Glutamatergic neuron (in vitro differentiated cells): ENCODE data around the gene C4orf50. TPM values are rescaled to one million over a fixed set of nuclear protein-coding genes. Genes with fewer than 3 reads are reported as not detected.

ENCODE experiments used
- DNase-seq: peaks from one replicate; pipeline ENCODE4 v3.0.0; 2022
- H3K27ac Mint-ChIP-seq: one replicate; pipeline ENCODE4 v1.8.0; 2020; ENCODE audit warnings: mild to moderate bottlenecking, mixed read lengths, inconsistent platforms; ENCODE audit not compliant: unreplicated experiment
- H3K27me3 Mint-ChIP-seq: one replicate; pipeline ENCODE4 v1.8.0; 2020; ENCODE audit warnings: mild to moderate bottlenecking, moderate library complexity, mixed read lengths, inconsistent platforms; ENCODE audit not compliant: unreplicated experiment
- H3K36me3 Mint-ChIP-seq: one replicate; pipeline ENCODE4 v1.8.0; 2020; ENCODE audit warnings: mild to moderate bottlenecking, mixed read lengths, inconsistent platforms; ENCODE audit not compliant: unreplicated experiment
- H3K4me1 Mint-ChIP-seq: one replicate; pipeline ENCODE4 v1.8.0; 2020; ENCODE audit warnings: mild to moderate bottlenecking, low read depth, mixed read lengths, inconsistent platforms; ENCODE audit not compliant: unreplicated experiment
- H3K4me3 Mint-ChIP-seq: one replicate; pipeline ENCODE4 v1.8.0; 2020; ENCODE audit warnings: mild to moderate bottlenecking, mixed read lengths, inconsistent platforms; ENCODE audit not compliant: unreplicated experiment
- H3K9me3 Mint-ChIP-seq: one replicate; pipeline ENCODE4 v1.8.0; 2020; ENCODE audit warnings: mild to moderate bottlenecking, moderate library complexity, mixed read lengths, inconsistent platforms; ENCODE audit not compliant: unreplicated experiment
- total RNA-seq: library from RNA; stranded (reverse); fragmentation: NEBNext Ultra II Directional; extraction: Animal tissue kit (Norgen Biotek cat#: 25700); gene quantifications from one replicate; pipeline ENCODE4 v1.2.1, GENCODE V29; 2021; ENCODE audit not compliant: unreplicated experiment
- TF ChIP-seq, protein P1 (sequence below): fragments of 200-600 bp; sonication (generic); IDR thresholded peaks from one replicate; pipeline ENCODE4 v1.5.0; 2021; ENCODE audit not compliant: partially characterized antibody, unreplicated experiment

The C4orf50 gene
- total RNA-seq, 1 donor from 2014 or later, result 0.56 TPM

DNA sequence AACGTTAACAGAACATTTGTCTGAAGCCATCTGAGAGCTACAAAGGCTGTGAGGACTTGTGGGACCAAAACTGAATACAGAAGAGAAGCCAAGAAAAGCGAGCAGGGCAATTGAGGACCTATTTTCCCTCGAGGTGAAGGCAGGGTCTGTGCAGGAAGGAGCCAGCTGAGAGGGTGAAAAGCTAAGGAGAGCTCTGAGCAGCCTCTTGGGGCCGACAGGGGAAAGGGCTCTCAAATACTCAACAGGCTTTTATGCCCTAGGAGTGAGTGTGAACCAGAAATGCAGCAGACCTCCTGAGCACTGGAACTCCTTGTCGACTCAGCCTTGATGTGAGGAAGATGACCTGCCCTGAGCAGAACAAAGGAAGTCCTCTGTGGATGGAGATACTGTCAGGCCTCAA, 54.2 kb downstream of the C4orf50 start:
- Mint-ChIP-seq H3K4me3 (peak overlapping the region; percentile 17), H3K4me1 (peaks cover 33% of the 10 kb centered on the region), H3K9me3 (peaks cover 8% of the 10 kb centered on the region), H3K27me3 (peaks cover 4% of the 10 kb centered on the region), H3K27ac (peak overlapping the region; percentile 65), H3K36me3 (no peaks in the 10 kb centered on the region)
- TF ChIP-seq, protein P1, sequence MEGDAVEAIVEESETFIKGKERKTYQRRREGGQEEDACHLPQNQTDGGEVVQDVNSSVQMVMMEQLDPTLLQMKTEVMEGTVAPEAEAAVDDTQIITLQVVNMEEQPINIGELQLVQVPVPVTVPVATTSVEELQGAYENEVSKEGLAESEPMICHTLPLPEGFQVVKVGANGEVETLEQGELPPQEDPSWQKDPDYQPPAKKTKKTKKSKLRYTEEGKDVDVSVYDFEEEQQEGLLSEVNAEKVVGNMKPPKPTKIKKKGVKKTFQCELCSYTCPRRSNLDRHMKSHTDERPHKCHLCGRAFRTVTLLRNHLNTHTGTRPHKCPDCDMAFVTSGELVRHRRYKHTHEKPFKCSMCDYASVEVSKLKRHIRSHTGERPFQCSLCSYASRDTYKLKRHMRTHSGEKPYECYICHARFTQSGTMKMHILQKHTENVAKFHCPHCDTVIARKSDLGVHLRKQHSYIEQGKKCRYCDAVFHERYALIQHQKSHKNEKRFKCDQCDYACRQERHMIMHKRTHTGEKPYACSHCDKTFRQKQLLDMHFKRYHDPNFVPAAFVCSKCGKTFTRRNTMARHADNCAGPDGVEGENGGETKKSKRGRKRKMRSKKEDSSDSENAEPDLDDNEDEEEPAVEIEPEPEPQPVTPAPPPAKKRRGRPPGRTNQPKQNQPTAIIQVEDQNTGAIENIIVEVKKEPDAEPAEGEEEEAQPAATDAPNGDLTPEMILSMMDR, result no peak
- DNase-seq, result no peak

DNA sequence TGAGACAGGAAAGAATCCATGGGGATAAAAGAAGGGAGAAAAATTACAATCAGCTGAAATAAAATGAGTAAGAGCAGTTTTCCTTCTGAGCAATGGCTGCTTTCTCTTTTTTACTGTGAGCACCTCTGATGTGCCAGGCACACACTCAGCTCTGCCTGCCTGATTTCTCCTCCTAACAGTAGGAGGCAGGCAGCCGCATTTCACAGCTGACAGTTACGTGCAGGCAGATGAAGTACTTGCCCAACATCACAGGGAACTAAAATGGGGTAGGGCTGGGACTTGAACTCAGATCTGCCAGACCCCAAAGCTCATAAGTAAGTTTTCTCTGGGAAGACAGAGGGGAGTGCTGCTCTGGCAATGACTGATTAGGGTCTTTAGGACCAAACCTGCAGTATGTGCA, 54.6 kb downstream of the C4orf50 start:
- DNase-seq, result no peak
- Mint-ChIP-seq H3K27me3 (peaks cover 4% of the 10 kb centered on the region), H3K9me3 (peaks cover 7% of the 10 kb centered on the region), H3K36me3 (no peaks in the 10 kb centered on the region), H3K4me1 (peaks cover 36% of the 10 kb centered on the region), H3K27ac (peak overlapping the region; percentile 65), H3K4me3 (peak overlapping the region; percentile 17)
- TF ChIP-seq, protein P1, result no peak

DNA sequence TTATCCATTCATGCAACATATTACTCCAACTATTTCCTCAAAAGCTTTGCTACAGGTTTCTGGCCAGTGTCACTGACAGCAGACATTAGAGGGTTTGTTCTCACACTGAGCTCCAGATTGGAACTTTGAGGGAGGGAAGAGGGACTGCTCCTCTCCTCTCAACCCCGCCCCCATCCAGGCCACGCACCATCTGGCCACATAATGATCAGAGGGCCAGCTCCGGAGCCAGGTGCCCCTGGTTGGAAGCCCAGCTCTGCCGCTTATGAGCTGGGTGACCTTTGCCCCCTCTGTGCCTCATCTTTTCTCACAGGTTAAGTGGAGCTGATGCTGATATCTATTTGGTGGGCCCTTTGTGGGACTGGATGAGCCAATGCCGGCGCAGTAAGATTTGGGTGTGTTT, 55.8 kb downstream of the C4orf50 start:
- Mint-ChIP-seq H3K36me3 (no peaks in the 10 kb centered on the region), H3K27ac (peak overlapping the region; percentile 92), H3K27me3 (peaks cover 4% of the 10 kb centered on the region), H3K4me3 (peak overlapping the region; percentile 34), H3K4me1 (peaks cover 39% of the 10 kb centered on the region), H3K9me3 (peaks cover 6% of the 10 kb centered on the region)
- TF ChIP-seq, protein P1, result no peak
- peak; percentile 71 for DNase-seq

DNA sequence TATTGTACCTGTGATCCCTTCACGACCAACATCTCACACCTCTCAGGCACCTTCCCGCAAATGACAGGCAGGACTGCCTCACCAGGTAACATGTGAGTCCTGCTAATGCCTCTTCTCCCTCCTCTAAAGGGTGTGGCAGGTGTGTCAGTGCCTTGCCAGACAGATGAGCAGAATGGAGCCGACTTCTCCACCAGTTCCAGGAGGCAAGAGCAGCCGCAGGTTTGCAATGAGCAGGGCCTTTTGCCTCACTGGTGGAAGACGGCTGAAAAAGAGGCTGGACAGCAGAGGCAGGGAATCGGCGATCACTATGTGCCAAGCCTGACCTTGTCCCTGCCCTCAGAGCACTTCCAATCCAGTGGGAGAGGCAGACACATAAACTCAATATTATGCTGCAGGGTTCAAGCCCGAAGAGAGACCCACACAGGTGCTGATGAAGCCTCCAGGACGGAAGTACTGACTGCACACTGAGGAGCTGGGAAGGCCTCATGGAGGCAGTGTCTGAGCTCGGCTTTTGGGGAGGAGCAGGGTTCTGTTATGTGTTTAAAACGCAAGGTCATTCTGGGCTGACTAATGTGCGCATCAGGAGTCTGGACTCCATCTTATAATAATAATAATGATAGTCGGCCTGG, 57.9 kb downstream of the C4orf50 start:
- H3K27me3 Mint-ChIP-seq, result peaks cover 13% of the 10 kb centered on the region
- H3K4me3 Mint-ChIP-seq, result no peak overlapping the region
- DNase-seq, result no peak

More for the DNA sequence above, 57.9 kb downstream of the C4orf50 start:
- TF ChIP-seq, protein P1, result no peak
- Mint-ChIP-seq H3K4me1 (peaks cover 60% of the 10 kb centered on the region), H3K27ac (no peak overlapping the region), H3K9me3 (peaks cover 25% of the 10 kb centered on the region), H3K36me3 (no peaks in the 10 kb centered on the region)
